Spleen (tissue), 7 donors: ENCODE measurements around the gene PPP1R12B.

Source experiments
- CTCF ChIP-seq, 11 experiments: fragments of 200-600 bp in 7 of 11; fragments of 450-650 bp in 4 of 11; sonication (generic) in 4 of 11; IDR thresholded peaks in 8 of 11; conservative IDR thresholded peaks in 3 of 11; 1 replicate in 7 of 11; 2 replicates in 4 of 11; pipeline versions ENCODE4 v1.4.0 to v1.8.0; 2016 to 2021; ENCODE audit warnings: antibody characterized with exemption in 11 of 11, inconsistent platforms in 4 of 11, mild to moderate bottlenecking in 1 of 11
- POLR2A ChIP-seq, 3 donors: fragments of 450-650 bp; IDR thresholded peaks; one replicate each; pipeline ENCODE4 v1.5.1; 2017; ENCODE audit warnings: antibody characterized with exemption in 3 of 3, mild to moderate bottlenecking in 1 of 3
- donor health status: DM: no; HTN: no; CAD: no; lungs with moderate emphysema.
- donor health status: DM: no; HTN: no; CAD: no.
- donor health status: DM: no; HTN: no; CAD: no.

- no peak for TF ChIP-seq POLR2A (IDR thresholded peaks at IDR 0.05)
- TF ChIP-seq CTCF (IDR thresholded peaks at IDR 0.05 in 8 of 11, conservative IDR thresholded peaks at IDR 0.05 in 3 of 11), result no peak
These were observed 229.6 kb downstream of the PPP1R12B start for GRCh38 chr1:202578001-202578504.
